CD4-positive, alpha-beta T cell treated with Interleukin-10 for 1 hour (primary cell): ENCODE results near the gene RPS6KA2.

Source experiments
- DNase-seq: peaks from one replicate; pipeline ENCODE4 v3.0.0-alpha.2; 2020

The RPS6KA2 gene

GRCh38 chr6:166516251-166516884 is 110.7 kb downstream of the RPS6KA2 start:
- no peak for DNase-seq

DNA sequence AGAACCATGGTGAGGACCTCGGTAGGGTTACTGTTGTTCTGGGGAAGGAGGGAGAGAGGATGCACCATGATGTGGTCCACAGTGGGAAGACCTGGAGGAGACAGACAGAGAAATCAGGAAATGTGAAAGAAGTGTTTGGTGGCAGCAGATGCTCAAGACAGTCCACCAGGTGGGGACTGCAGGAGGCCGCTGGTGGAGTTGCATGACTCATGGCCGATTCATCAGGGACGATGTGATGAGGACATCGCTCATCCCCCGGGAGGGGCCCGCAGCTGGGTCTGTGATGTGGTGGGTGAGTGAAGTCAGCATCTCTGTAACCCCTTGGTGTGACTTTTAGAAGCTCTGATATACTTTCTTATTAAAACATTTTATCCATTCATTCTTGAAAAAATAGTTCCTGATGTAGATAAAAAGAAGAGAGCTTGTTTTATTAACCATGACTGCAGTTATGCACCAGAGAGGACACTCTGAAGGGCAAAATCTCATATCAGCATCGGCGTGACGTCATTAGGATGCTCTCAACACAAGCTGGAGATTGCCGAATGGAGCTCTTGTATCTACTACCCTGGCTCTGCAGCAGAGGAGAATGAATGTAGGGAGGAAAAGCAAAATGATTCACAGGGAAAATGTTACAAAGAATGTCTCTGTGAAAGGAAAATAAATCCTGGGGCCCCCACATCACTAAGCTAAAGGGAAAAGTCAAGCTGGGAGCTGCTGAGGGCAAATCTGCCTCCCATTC is 111.8 kb downstream of the RPS6KA2 start:
- no peak for DNase-seq

DNA sequence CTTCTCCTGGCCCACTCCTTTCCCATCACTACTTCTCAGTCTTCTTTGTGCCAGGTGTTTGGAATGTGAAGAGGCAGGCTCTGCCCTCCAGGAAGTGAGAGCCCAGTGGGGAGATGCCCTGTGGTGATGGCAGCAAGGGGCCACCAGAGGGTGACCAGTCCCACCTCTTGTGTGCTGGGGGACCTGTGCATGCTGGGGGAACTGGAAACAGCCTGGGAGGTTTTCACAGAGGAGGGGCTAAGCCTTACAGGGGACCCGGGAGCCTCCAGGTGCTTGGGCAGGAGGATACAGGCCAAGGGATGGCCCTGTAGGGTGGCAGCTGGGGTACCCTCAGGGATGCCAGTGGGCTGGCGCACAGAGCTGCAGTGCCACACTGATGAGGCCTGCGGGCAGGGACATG is 112.9 kb downstream of the RPS6KA2 start:
- DNase-seq = no peak

GRCh38 chr6:166512567-166512966 is 114.5 kb downstream of the RPS6KA2 start:
- peak; percentile 54 for DNase-seq

DNA sequence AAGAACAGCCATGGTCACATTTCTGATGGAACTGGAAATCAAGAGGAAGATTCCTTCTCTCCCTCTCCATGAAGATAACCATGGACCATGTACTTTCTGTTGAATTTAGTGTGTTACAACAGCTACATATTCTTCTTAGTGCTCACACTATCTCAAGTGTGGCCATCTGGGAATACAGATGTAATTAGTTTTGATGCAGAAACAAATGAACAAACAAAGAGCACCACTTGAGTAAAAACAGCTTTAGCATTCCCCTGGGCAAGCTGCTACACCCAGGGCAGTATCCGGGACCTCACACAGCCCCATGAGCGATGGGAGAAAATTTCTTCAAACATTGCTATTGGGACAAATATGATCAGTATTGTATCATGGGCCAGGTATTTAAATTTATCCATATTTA is 115.7 kb downstream of the RPS6KA2 start:
- no peak for DNase-seq

GRCh38 chr6:166509193-166509592 is 117.9 kb downstream of the RPS6KA2 start:
- DNase-seq = no peak

DNA sequence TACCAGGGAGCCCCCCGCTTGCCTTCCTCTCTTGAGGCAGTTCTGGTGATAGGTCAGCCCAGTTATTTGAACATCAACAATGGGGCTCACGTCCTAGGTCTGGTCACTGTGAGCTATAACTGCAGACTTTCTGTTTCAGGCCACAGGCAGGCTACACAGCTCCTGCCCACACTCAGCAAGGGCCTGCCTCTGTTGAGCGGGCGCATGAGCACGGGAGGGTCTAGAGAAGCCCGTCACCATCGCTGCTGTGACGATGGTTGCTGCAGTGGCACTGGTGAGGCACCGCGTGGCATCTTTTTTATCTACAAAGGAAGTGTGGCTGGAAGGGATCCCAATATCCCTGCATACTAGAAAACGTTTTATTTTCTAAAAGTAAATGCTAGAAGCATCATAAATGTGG is 118.3 kb downstream of the RPS6KA2 start:
- no peak for DNase-seq

- DNase-seq = no peak
Measured at GRCh38 chr6:166507809-166508564, 119.1 kb downstream of the RPS6KA2 start.

- DNase-seq = no peak
Measured at GRCh38 chr6:166507380-166507779, 119.7 kb downstream of the RPS6KA2 start.

- DNase-seq = no peak
Measured at GRCh38 chr6:166505133-166505905, 121.7 kb downstream of the RPS6KA2 start.

- no peak for DNase-seq
Measured at GRCh38 chr6:166504100-166504499, 123.0 kb downstream of the RPS6KA2 start.

GRCh38 chr6:166503167-166503744 is 123.8 kb downstream of the RPS6KA2 start:
- DNase-seq = no peak

DNA sequence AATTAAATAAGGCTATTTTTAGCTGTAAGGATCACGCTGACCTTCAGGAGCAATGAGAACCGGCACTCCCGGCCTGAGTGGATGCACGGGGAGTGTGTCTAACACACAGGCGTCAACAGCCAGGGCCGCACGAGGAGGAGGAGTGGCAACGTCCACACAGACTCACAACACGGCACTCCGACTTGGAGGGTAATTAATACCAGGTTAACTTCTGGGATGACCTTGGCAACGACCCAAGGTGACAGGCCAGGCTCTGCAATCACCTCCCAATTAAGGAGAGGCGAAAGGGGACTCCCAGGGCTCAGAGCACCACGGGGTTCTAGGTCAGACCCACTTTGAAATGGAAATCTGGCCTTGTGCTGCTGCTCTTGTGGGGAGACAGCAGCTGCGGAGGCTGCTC is 124.6 kb downstream of the RPS6KA2 start:
- DNase-seq = no peak

- no peak for DNase-seq
Measured at GRCh38 chr6:166501246-166501645, 125.8 kb downstream of the RPS6KA2 start.

DNA sequence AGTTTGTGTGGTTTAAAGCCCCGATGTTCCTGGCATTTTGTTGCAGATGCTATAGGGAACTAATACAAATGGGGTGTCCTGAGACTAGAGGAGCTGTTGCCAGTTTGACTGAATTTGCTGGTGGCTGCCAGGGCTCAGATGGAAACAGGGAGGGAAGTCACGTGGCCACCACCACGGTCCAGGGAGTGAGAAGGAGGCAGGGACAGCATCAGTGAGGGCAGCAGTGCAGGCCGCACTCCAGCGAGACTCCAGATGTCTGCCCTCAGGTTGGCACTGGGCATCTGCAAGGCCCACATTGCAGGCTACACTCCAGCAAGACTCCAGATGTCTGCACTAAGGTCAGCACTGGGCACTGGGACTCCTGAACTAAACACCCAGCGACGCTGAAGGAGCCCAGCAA is 126.8 kb downstream of the RPS6KA2 start:
- no peak for DNase-seq

- DNase-seq = no peak
Measured at GRCh38 chr6:166499350-166500163, 127.5 kb downstream of the RPS6KA2 start.

- no peak for DNase-seq
Measured at GRCh38 chr6:166498661-166499349, 128.2 kb downstream of the RPS6KA2 start.

DNA sequence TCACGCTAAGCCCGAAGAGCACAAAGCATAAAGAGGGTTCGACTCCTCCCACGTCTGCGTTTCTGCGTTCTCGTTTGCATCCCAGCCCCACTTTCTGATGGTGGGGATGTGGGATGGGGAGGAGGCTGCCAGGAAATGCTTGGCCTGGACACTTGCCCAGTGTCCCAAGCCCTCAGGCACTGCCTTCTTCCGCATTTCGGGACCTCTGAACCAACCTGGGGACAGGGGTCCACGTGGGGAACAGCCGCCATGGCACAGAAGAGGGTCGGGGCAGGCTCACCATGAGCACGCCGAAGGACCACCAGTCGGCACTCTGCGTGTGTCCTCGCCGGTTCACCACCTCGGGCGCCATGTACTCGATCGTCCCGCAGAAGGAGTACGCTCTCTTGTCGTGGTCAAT is 128.8 kb downstream of the RPS6KA2 start:
- DNase-seq = no peak

GRCh38 chr6:166497087-166497899 is 129.8 kb downstream of the RPS6KA2 start:
- DNase-seq = no peak

DNA sequence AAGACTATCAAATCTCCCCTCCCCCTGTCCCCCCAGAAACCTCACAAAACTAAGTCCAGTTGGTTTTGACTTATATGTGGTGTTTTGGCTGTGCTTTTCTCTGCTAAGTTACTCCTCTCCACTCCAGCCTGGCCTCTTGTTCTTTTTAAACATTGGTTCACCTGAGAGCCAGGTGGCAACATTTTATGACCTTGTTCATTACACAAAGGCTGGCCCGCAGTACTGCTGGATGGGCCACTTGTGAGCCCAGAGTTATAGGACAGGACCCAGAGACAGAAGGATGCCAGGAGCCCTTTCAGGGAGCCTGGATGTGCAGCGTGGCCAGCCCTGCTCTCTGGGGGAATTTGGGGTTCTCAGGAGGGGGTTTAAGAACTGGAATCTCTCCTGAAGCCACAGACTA is 130.6 kb downstream of the RPS6KA2 start:
- DNase-seq = no peak
